HepG2 (cell line): Measurements from ENCODE around the gene PLEKHA8.

ENCODE experiments used
- ERF ChIP-seq: IDR thresholded peaks from 2 replicates; pipeline ENCODE4 v1.6.1; 2018; ENCODE audit warnings: missing biosample characterization, missing genetic modification reagents
- EZH2 ChIP-seq: conservative IDR thresholded peaks from 2 replicates; pipeline ENCODE4 v1.6.1; 2012; ENCODE audit warnings: mild to moderate bottlenecking, low read depth, low read length, moderate library complexity
- IRF9 ChIP-seq: sonication (generic); formaldehyde crosslinking; IDR thresholded peaks from 2 replicates; pipeline ENCODE4 v1.8.0; 2022; ENCODE audit warnings: missing genetic modification reagents, mild to moderate bottlenecking, borderline replicate concordance
- JUN ChIP-seq: sonication (generic); formaldehyde crosslinking; IDR thresholded peaks from 2 replicates; pipeline ENCODE4 v1.4.0; 2020; ENCODE audit warnings: mild to moderate bottlenecking, missing genetic modification reagents
- MAX ChIP-seq: IDR thresholded peaks from 2 replicates; pipeline ENCODE4 v1.6.1; 2012; ENCODE audit warnings: inconsistent platforms
- ZNF780A ChIP-seq: sonication (generic); formaldehyde crosslinking; IDR thresholded peaks from 2 replicates; pipeline ENCODE4 v1.8.0; 2022; ENCODE audit warnings: mild to moderate bottlenecking, missing genetic modification reagents, moderate library complexity

GRCh38 chr7:30084212-30084611 is 56.0 kb downstream of the PLEKHA8 start:
- TF ChIP-seq ZNF780A (no peak), MAX (no peak), JUN (CRISPR knock-in tag) (no peak), IRF9 (CRISPR knock-in tag) (no peak), EZH2 (no peak), ERF (CRISPR knock-in tag) (no peak)
